H54 (cell line): Measurements from ENCODE around the gene DLD.

Experiments used
- DNase-seq: peaks from one replicate; pipeline ENCODE4 v3.0.0; 2011; ENCODE audit warnings: low spot score, mixed read lengths; ENCODE audit not compliant: insufficient read length
- FAIRE-seq: peaks from 3 replicates; lab custom pipeline; 2011; peaks lifted over from hg19 to GRCh38; lab: Jason Lieb, UNC
- POLR2A ChIP-seq: IDR thresholded peaks from 2 replicates; pipeline ENCODE4 v1.6.1; 2011; ENCODE audit warnings: low read depth, mild to moderate bottlenecking, low read length

Gene DLD

GRCh38 chr7:107936312-107936711 is 45.3 kb downstream of the DLD start:
- DNase-seq (no peak), FAIRE-seq (no peak)
- TF ChIP-seq POLR2A = no peak

GRCh38 chr7:107937531-107937930 is 46.5 kb downstream of the DLD start:
- DNase-seq = no peak
- FAIRE-seq = no peak
- TF ChIP-seq POLR2A = no peak

DNA sequence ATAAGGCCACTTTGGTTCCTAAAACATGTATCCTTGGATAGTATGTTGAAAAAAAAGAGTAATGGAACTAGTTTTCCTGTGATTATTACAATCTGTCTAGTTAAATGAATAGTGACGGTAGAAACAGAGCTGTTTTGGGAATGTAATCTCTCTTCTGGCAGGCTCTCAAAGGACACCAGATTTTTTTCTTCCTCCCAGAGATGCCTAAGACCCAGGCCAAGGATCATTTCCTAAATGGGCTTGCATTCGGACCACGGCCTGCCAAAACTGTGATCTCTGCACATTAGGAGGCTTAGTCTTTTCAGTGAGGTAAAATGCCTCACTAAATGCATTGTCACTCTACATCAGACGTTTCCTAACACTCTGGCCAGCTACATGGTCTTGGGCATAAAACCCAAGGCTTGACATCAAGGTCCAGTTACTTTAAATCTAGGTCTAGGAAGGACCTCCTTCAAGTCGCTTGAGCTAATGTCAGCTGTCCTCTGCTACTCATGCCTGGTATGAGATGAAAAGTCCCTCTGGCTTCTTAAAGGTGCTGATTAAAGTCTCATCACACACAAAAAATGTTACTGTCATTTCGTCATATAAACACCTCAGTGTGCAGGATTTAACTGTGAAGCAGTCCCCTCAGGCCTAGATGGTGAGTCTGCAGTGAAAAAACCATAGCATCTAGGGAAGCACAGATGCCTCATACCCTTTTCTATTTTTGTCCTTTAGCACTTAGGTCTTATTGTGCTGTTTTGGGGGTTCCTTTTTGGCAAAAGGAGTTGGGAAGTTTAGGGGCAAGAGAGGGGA is 47.7 kb downstream of the DLD start:
- TF ChIP-seq POLR2A = no peak
- DNase-seq (no peak), FAIRE-seq (no peak)

DNA sequence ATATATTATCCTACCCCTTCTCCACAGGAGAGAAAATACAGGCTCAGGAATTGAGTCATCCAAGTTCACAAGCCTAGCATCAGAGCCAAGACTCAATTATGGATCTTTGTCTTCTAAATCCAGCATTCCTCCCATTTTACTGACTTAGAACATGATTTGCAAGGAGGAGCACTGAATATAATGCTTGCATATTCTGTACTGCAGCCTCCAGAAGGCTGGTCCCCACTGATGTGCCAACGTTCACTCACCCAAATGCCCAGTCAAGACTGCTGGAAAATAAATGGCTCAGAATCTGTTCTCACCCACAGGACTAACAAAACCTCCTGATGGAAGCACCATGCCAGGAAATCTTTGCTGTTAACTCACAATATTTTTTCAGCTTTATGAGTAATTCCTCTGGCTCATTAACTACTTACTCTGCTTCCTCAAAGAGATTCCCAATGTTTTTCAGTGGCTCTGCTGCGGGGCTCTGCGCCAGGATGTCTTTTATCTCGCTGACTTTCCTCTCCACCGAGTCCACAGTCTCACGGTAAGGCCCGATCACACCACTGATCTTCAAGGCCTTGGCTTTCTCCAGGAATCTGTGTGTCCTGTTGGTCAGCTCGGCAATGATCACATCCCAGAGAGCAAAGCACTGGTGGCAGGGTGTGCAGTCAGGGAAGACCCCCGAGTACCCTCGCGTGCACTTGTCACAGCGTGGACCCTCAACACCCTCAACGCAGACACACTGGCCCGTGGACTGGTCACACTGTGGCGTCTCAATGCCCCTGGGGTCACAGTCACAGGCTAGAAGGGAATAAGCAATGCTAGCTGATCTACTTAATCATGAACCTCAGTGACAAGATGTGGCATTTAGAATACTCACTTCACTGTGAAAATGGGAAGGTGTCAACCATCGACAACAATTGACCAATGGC is 48.8 kb downstream of the DLD start:
- DNase-seq (no peak), FAIRE-seq (no peak)
- TF ChIP-seq POLR2A = no peak

DNA sequence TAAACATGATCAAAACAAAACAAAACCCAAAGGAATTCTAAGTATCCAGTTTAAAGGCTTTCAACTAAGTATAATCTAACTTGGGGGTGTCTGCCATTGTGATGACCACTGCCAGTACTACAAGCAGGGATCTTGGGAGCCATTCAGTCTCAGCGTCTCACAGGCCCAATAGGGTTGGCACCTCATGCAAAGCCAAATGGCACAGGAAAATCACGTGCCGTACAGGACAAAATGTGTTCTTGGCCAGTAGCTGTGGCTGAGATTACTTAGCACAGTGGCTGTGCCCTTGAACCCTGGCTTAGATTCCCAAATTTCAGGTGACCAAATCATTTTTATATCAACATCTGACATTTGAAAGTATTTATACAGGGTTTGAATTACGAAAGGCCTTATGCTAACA is 50.0 kb downstream of the DLD start:
- no peak for TF ChIP-seq POLR2A
- DNase-seq (no peak), FAIRE-seq (no peak)

DNA sequence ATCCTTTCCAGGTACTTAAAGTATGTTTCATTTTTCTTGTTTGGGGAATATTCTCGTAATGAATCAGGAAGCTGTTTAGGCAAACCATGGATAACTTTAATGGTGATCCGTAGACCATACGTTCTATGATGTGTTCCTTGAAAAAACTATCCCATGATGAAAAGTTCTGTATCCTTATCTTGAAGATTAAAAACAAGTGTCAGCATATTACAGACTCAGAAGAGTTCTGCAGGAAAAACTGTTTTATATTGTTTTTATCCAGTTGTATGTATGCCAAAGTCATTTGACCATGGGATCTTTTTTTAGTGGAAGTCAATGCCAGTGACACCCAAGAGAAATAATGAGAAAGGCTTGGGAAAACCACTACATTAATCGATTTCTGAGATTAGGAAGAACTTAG is 52.0 kb downstream of the DLD start:
- no peak for FAIRE-seq
- TF ChIP-seq POLR2A = no peak
- no peak for DNase-seq

DNA sequence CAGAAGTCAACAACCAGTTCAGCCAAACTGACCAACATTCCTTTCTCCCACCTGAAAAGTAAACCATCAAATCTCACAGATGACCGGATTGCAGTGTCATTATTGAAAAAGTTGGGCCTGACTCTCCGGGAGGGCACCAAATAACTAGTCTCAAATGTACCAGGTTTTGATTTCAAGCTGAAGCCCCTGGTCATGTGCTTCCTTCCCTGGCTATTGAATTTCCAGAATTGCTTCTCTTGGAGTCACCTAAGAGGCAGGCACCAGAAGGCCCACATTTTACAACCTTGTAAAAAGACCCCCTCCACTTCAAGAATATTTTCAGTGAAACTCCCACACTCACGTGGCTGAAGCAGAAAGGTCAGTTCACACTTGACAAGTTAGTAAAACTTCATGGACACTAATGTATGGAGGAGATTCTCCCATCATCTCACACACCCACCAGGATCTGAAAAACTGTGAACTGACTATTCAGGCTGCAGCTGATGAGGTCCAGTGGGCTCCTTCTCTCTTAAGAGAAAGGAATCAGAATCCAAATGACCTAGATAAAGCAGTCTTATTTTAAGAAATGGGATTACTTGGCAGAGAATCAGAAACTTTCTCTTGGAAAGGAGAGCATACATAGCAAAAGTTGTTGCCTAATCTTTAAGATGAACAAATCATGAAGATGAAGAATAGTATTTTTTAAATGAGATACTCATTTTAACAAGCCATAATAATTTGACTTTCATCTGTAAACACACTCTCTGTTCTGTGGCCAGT is 53.6 kb downstream of the DLD start:
- no peak for TF ChIP-seq POLR2A
- DNase-seq (no peak), FAIRE-seq (no peak)

DNA sequence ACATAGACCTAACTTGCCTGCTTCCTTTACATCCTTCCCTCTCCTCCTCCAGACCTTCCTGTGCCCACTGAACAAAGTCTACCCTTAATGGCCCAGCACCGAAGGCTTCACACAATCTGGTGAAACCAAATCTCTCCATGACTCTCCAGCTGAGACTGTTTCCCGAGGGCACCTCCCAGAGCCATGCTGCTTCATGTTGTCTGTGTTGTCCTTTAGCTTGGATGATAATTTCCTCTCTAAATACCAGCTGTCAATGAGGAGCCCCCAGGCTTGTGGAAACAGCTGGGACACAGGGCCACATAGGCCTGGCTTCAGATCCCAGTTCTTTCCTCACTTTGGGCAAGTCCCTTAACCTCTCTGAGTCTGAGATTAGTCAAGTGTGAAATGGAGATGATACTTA is 54.3 kb downstream of the DLD start:
- no peak for TF ChIP-seq POLR2A
- DNase-seq (no peak), FAIRE-seq (no peak)

GRCh38 chr7:107946451-107946850 is 55.5 kb downstream of the DLD start:
- no peak for TF ChIP-seq POLR2A
- FAIRE-seq (no peak), DNase-seq (no peak)

GRCh38 chr7:107946881-107947280 is 55.9 kb downstream of the DLD start:
- DNase-seq (no peak), FAIRE-seq (no peak)
- no peak for TF ChIP-seq POLR2A

DNA sequence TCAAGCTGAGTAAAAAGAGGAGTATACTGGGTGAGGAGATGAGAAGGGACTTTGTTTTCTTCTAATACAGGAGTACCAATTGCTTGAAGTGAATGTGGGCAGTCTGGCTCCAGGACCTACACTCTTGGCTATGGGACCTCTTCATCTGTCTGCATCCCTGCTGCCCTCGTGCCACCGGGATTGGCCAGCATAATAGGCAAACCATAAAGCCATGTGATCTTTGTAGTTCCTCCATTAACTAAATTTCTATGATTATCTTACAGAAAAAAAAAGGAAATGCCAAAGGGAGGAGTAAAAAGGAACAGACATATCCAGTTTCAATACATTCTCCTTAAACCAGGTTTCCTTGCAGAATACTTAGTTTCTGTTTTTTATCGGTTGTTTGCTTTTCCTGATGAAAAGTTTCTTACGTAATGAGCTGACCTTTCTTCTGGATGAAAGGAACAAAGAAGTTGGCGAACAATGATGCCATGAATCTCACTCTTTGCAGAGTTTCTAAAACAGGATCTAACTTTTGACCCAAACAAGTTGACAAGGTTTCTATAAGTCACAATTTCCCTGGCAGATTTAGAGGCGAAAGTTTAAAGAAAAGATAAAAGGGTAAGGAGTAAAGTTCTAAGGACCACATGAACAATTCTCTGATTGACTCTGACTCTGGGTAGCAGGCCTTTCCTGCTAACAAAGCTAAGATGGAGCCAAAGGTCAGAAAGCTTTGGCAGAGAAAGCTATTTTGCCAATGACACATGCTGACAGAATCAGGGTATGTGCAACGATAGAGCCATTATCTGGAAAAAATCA is 57.9 kb downstream of the DLD start:
- peak; percentile 20 for FAIRE-seq

GRCh38 chr7:107949443-107949935 is 58.5 kb downstream of the DLD start:
- no peak for TF ChIP-seq POLR2A
- FAIRE-seq = no peak
- DNase-seq = no peak

More for the DNA sequence above, 57.9 kb downstream of the DLD start:
- peak; percentile 65 for DNase-seq
- TF ChIP-seq POLR2A = no peak
